Liver (tissue), 9 donors: ENCODE data around the gene TIMM22. TPM values are rescaled to one million over a fixed set of nuclear protein-coding genes. Genes with fewer than 3 reads are reported as not detected.

ENCODE experiments used
- DNase-seq: peaks from one replicate; pipeline ENCODE4 v3.0.0-alpha.2; 2017; ENCODE audit warnings: low spot score
- H3K27ac ChIP-seq, 2 donors: one replicate each; pipeline ENCODE4 v1.7.0; 2013; ENCODE audit warnings: inconsistent platforms in 2 of 2, low read length in 2 of 2, control low read depth in 1 of 2, low read depth in 1 of 2, mild to moderate bottlenecking in 1 of 2
- H3K27me3 ChIP-seq, 4 donors: one replicate each; pipeline versions ENCODE4 v1.6.1 to v1.7.0; 2013; ENCODE audit warnings: low read length in 3 of 4, inconsistent platforms in 1 of 4, mild to moderate bottlenecking in 1 of 4, moderate library complexity in 1 of 4; ENCODE audit not compliant: control insufficient read depth in 4 of 4, insufficient read depth in 4 of 4
- H3K36me3 ChIP-seq, 4 donors: one replicate each; pipeline versions ENCODE4 v1.6.1 to v1.7.0; 2013; ENCODE audit warnings: low read length in 3 of 4, mild to moderate bottlenecking in 3 of 4, low read depth in 1 of 4, moderate library complexity in 1 of 4; ENCODE audit not compliant: control insufficient read depth in 4 of 4, insufficient read depth in 3 of 4
- H3K4me1 ChIP-seq, 4 donors: one replicate each; pipeline versions ENCODE4 v1.6.1 to v1.7.0; 2013; ENCODE audit warnings: low read length in 3 of 4, mild to moderate bottlenecking in 3 of 4, moderate library complexity in 1 of 4; ENCODE audit not compliant: control insufficient read depth in 4 of 4, insufficient read depth in 4 of 4
- H3K4me3 ChIP-seq, 3 donors: one replicate each; pipeline versions ENCODE4 v1.6.1 to v1.7.0; 2013; ENCODE audit warnings: low read length in 3 of 3, control low read depth in 1 of 3, low read depth in 1 of 3, mild to moderate bottlenecking in 1 of 3
- H3K9ac ChIP-seq, 2 donors: one replicate each; pipeline ENCODE4 v1.7.0; 2013; ENCODE audit warnings: low read length in 2 of 2, mild to moderate bottlenecking in 2 of 2, moderate library complexity in 2 of 2, control low read depth in 1 of 2, low read depth in 1 of 2
- H3K9me3 ChIP-seq, 4 donors: one replicate each; pipeline versions ENCODE4 v1.6.1 to v1.7.0; 2013; ENCODE audit warnings: low read length in 3 of 4; ENCODE audit not compliant: control insufficient read depth in 4 of 4
- ATF3 ChIP-seq: IDR thresholded peaks from 2 replicates; pipeline ENCODE4 v1.6.1; 2016; ENCODE audit warnings: antibody characterized with exemption
- EGR1 ChIP-seq, 2 donors: IDR thresholded peaks; 2 replicates each; pipeline ENCODE4 v1.6.1; 2016 to 2018; ENCODE audit warnings: antibody characterized with exemption in 2 of 2, low read depth in 2 of 2
- FOXA1 ChIP-seq: IDR thresholded peaks from 2 replicates; pipeline ENCODE4 v1.6.1; 2016; ENCODE audit warnings: antibody characterized with exemption
- FOXA2 ChIP-seq: IDR thresholded peaks from 2 replicates; pipeline ENCODE4 v1.6.1; 2016; ENCODE audit warnings: antibody characterized with exemption
- GABPA ChIP-seq, 2 donors: IDR thresholded peaks in 1 of 2; conservative IDR thresholded peaks in 1 of 2; 2 replicates each; pipeline ENCODE4 v1.6.1; 2016; ENCODE audit warnings: antibody characterized with exemption in 2 of 2, mild to moderate bottlenecking in 1 of 2, moderate library complexity in 1 of 2
- HNF4A ChIP-seq, 2 donors: conservative IDR thresholded peaks; 2 replicates each; pipeline ENCODE4 v1.6.1; 2016; ENCODE audit warnings: antibody characterized with exemption in 2 of 2, mild to moderate bottlenecking in 2 of 2
- HNF4G ChIP-seq: IDR thresholded peaks from 2 replicates; pipeline ENCODE4 v1.6.1; 2016; ENCODE audit warnings: antibody characterized with exemption
- JUND ChIP-seq, 2 donors: IDR thresholded peaks; 2 replicates each; pipeline ENCODE4 v1.6.1; 2016; ENCODE audit warnings: antibody characterized with exemption in 2 of 2
- RAD21 ChIP-seq, 2 donors: IDR thresholded peaks; 2 replicates each; pipeline ENCODE4 v1.6.1; 2016; ENCODE audit warnings: antibody characterized with exemption in 2 of 2, mild to moderate bottlenecking in 2 of 2
- RXRA ChIP-seq, 2 donors: IDR thresholded peaks; 2 replicates each; pipeline ENCODE4 v1.6.1; 2017 to 2018; ENCODE audit warnings: antibody characterized with exemption in 2 of 2, mild to moderate bottlenecking in 1 of 2
- SP1 ChIP-seq: IDR thresholded peaks from 2 replicates; pipeline ENCODE4 v1.6.1; 2018; ENCODE audit warnings: antibody characterized with exemption, mild to moderate bottlenecking
- TAF1 ChIP-seq: conservative IDR thresholded peaks from 2 replicates; pipeline ENCODE4 v1.6.1; 2016; ENCODE audit warnings: antibody characterized with exemption, mild to moderate bottlenecking
- YY1 ChIP-seq: IDR thresholded peaks from 2 replicates; pipeline ENCODE4 v1.6.1; 2016; ENCODE audit warnings: antibody characterized with exemption, mild to moderate bottlenecking
- ZBTB33 ChIP-seq: IDR thresholded peaks from 2 replicates; pipeline ENCODE4 v1.6.1; 2016; ENCODE audit warnings: antibody characterized with exemption
- WGBS: extraction: QIAGEN DNeasy Blood & Tissue Kit; methylation state at CpG from one replicate; pipeline ENCODE4 v1.1.7; 2013; 5-methylcytosine and 5-hydroxymethylcytosine counted together
- polyA plus RNA-seq, 2 donors: library from polyadenylated mRNA; stranded (reverse) in 1 of 2; unstranded in 1 of 2; fragments of 200-250 nt in 1 of 2; fragments of >200 nt in 1 of 2; fragmentation: Nextera tagmentation in 1 of 2; extraction: Ambion mirVana in 1 of 2; gene quantifications; one replicate each; pipeline versions ENCODE4 v1.2.1 to v1.2.3, GENCODE V29; 2013 to 2015
- total RNA-seq, 2 donors: library from RNA; depleted of rRNA; stranded (reverse); fragments of >200 nt; gene quantifications; one replicate each; pipeline ENCODE4 v1.2.3, GENCODE V29; 2014
- TF ChIP-seq, protein P1 (sequence below): fragments of 150-350 bp; IDR thresholded peaks from 2 replicates; pipeline ENCODE4 v1.5.1; 2017; ENCODE audit warnings: improper control_type of control experiment, low read depth, low read length; ENCODE audit not compliant: missing input control
- TF ChIP-seq, protein P2 (sequence below): IDR thresholded peaks from 2 replicates; pipeline ENCODE4 v1.6.1; 2016; ENCODE audit warnings: antibody characterized with exemption, mild to moderate bottlenecking
- TF ChIP-seq, protein P3 (sequence below): IDR thresholded peaks from 2 replicates; pipeline ENCODE4 v1.6.1; 2016; ENCODE audit warnings: antibody characterized with exemption
- donor health status: healthy.
- donor health status: healthy.
- donor health status: healthy.
- donor health status: healthy.
- donor health status: healthy.

Gene TIMM22
- total and polyA plus RNA-seq, 4 donors = 4.4 to 5.0 (median 4.6) TPM

- WGBS = 74% methylated on average over 19 of the region's 19 CpGs
- Histone ChIP-seq H3K36me3 (peaks cover 3 to 23% (median 13%) of the 10 kb centered on the region in 4 donors), H3K9me3 (no peaks in the 10 kb centered on the region), H3K27me3 (no peaks in the 10 kb centered on the region), H3K4me1 (peaks cover 2 to 40% (median 28%) of the 10 kb centered on the region in 4 donors), H3K27ac (no peak overlapping the region), H3K9ac (no peak overlapping the region), H3K4me3 (no peak overlapping the region)
- DNase-seq = no peak
- TF ChIP-seq GABPA (IDR thresholded peaks at IDR 0.05 in 1 of 2, conservative IDR thresholded peaks at IDR 0.05 in 1 of 2) (no peak), SP1 (no peak), JUND (IDR thresholded peaks at IDR 0.05) (no peak), ZBTB33 (no peak), FOXA1 (no peak), TAF1 (no peak), RAD21 (IDR thresholded peaks at IDR 0.05) (no peak), FOXA2 (no peak), YY1 (no peak), HNF4G (no peak)
- TF ChIP-seq, protein P1, sequence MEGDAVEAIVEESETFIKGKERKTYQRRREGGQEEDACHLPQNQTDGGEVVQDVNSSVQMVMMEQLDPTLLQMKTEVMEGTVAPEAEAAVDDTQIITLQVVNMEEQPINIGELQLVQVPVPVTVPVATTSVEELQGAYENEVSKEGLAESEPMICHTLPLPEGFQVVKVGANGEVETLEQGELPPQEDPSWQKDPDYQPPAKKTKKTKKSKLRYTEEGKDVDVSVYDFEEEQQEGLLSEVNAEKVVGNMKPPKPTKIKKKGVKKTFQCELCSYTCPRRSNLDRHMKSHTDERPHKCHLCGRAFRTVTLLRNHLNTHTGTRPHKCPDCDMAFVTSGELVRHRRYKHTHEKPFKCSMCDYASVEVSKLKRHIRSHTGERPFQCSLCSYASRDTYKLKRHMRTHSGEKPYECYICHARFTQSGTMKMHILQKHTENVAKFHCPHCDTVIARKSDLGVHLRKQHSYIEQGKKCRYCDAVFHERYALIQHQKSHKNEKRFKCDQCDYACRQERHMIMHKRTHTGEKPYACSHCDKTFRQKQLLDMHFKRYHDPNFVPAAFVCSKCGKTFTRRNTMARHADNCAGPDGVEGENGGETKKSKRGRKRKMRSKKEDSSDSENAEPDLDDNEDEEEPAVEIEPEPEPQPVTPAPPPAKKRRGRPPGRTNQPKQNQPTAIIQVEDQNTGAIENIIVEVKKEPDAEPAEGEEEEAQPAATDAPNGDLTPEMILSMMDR = no peak
- TF ChIP-seq, protein P2, sequence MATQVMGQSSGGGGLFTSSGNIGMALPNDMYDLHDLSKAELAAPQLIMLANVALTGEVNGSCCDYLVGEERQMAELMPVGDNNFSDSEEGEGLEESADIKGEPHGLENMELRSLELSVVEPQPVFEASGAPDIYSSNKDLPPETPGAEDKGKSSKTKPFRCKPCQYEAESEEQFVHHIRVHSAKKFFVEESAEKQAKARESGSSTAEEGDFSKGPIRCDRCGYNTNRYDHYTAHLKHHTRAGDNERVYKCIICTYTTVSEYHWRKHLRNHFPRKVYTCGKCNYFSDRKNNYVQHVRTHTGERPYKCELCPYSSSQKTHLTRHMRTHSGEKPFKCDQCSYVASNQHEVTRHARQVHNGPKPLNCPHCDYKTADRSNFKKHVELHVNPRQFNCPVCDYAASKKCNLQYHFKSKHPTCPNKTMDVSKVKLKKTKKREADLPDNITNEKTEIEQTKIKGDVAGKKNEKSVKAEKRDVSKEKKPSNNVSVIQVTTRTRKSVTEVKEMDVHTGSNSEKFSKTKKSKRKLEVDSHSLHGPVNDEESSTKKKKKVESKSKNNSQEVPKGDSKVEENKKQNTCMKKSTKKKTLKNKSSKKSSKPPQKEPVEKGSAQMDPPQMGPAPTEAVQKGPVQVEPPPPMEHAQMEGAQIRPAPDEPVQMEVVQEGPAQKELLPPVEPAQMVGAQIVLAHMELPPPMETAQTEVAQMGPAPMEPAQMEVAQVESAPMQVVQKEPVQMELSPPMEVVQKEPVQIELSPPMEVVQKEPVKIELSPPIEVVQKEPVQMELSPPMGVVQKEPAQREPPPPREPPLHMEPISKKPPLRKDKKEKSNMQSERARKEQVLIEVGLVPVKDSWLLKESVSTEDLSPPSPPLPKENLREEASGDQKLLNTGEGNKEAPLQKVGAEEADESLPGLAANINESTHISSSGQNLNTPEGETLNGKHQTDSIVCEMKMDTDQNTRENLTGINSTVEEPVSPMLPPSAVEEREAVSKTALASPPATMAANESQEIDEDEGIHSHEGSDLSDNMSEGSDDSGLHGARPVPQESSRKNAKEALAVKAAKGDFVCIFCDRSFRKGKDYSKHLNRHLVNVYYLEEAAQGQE = no peak
Measured at GRCh38 chr17:1002771-1003555, 6.0 kb downstream of the TIMM22 start.

DNA sequence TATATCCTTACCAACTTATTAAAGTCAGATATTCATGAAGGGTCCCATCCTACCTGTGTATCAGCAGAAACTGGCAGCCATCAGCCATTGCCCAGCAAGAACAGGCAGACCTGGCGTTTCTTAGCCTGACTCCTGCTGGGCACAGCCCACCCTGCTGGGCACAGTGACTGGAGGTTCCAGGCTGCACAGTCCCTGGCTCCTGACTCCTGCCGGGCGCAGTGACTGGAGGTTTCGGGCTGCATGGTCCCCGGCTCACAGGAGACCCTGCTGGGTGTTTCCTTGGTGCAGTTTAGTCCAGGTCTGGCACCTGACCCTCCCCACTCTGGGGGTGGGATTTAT, 6.7 kb downstream of the TIMM22 start:
- 88% methylated on average over 5 of the region's 5 CpGs for WGBS
- no peak for DNase-seq
- Histone ChIP-seq H3K36me3 (peaks cover 3 to 23% (median 13%) of the 10 kb centered on the region in 4 donors), H3K4me3 (no peak overlapping the region), H3K27me3 (no peaks in the 10 kb centered on the region), H3K9me3 (no peaks in the 10 kb centered on the region), H3K9ac (no peak overlapping the region), H3K27ac (no peak overlapping the region), H3K4me1 (peaks cover 2 to 34% (median 22%) of the 10 kb centered on the region in 4 donors)
- TF ChIP-seq RXRA (IDR thresholded peaks at IDR 0.05) (no peak), ATF3 (no peak), YY1 (no peak), TAF1 (no peak), FOXA2 (no peak), HNF4A (conservative IDR thresholded peaks at IDR 0.05) (no peak), SP1 (no peak), HNF4G (no peak), FOXA1 (no peak), RAD21 (IDR thresholded peaks at IDR 0.05) (no peak), EGR1 (IDR thresholded peaks at IDR 0.05; ENCODE audit: low read depth in 2 of 2) (no peak)
- TF ChIP-seq, protein P1 = no peak
- TF ChIP-seq, protein P3, sequence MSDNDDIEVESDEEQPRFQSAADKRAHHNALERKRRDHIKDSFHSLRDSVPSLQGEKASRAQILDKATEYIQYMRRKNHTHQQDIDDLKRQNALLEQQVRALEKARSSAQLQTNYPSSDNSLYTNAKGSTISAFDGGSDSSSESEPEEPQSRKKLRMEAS = no peak
- TF ChIP-seq, protein P2 = no peak
